ENCODE data around the gene RAB33B.
"Not testable (repeated sequence)": the region's sequence is repeated elsewhere in the genome, so short reads cannot be mapped to it uniquely, and the experiment has no call there.

The RAB33B gene

GRCh38 chr4:139465922-139466321 is 12.0 kb downstream of the RAB33B start:
- no peak for DNase-seq

- not testable (repeated sequence) for DNase-seq
Observed at GRCh38 chr4:139468756-139469155, 14.8 kb downstream of the RAB33B start.

- no peak for DNase-seq
Observed at GRCh38 chr4:139469216-139469615, 15.3 kb downstream of the RAB33B start.

GRCh38 chr4:139469869-139470268 is 15.9 kb downstream of the RAB33B start:
- DNase-seq, result no peak

GRCh38 chr4:139470295-139470694 is 16.4 kb downstream of the RAB33B start:
- DNase-seq, result no peak

GRCh38 chr4:139470997-139471665 is 17.2 kb downstream of the RAB33B start:
- no peak for DNase-seq

GRCh38 chr4:139472852-139473251 is 18.9 kb downstream of the RAB33B start:
- no peak for DNase-seq

- no peak for DNase-seq
Observed at GRCh38 chr4:139476363-139476762, 22.4 kb downstream of the RAB33B start.

- no peak for DNase-seq
Observed at GRCh38 chr4:139481465-139481864, 27.5 kb downstream of the RAB33B start.

- DNase-seq, result no peak
Observed at GRCh38 chr4:139483000-139483399, 29.1 kb downstream of the RAB33B start.

GRCh38 chr4:139484783-139485311 is 30.9 kb downstream of the RAB33B start:
- DNase-seq, result no peak

- DNase-seq, result no peak
Observed at GRCh38 chr4:139488442-139488841, 34.5 kb downstream of the RAB33B start.

GRCh38 chr4:139489638-139490037 is 35.7 kb downstream of the RAB33B start:
- DNase-seq, result no peak

- DNase-seq, result no peak
Observed at GRCh38 chr4:139492429-139492828, 38.5 kb downstream of the RAB33B start.

GRCh38 chr4:139493176-139493575 is 39.3 kb downstream of the RAB33B start:
- no peak for DNase-seq

GRCh38 chr4:139499186-139499585 is 45.3 kb downstream of the RAB33B start:
- no peak for DNase-seq

GRCh38 chr4:139501117-139501516 is 47.2 kb downstream of the RAB33B start:
- DNase-seq, result no peak

GRCh38 chr4:139501527-139501926 is 47.6 kb downstream of the RAB33B start:
- no peak for DNase-seq

GRCh38 chr4:139501927-139502899 is 48.3 kb downstream of the RAB33B start:
- no peak for DNase-seq

GRCh38 chr4:139503622-139504166 is 49.8 kb downstream of the RAB33B start:
- DNase-seq, result no peak

- no peak for DNase-seq
Observed at GRCh38 chr4:139506774-139507173, 52.9 kb downstream of the RAB33B start.

GRCh38 chr4:139508581-139509237 is 54.8 kb downstream of the RAB33B start:
- DNase-seq, result no peak

Data from stimulated activated CD4-positive, alpha-beta T cell treated with anti-CD3 and anti-CD28 coated beads, Interleukin-4, amount 100 ng/mL, for 1 hour (primary cell).